ENCODE measurements around the gene KRT35. TPM values are rescaled to one million over a fixed set of nuclear protein-coding genes. Genes with fewer than 3 reads are reported as not detected.

Gene KRT35
- total and polyA plus RNA-seq, 2 experiments from 2014 or later: not detected

GRCh38 chr17:41463746-41464145, 17.2 kb downstream of the KRT35 start:
- Histone ChIP-seq H3K27ac (ENCODE audit: low read depth) (no peak overlapping the region), H3K27me3 (ENCODE audit: insufficient read depth) (no peaks in the 10 kb centered on the region), H2AFZ (no peak overlapping the region), H3K9me2 (ENCODE audit: insufficient read depth) (0 out of 2 replicates have a peak, but pooled peaks cover 7% of the 10 kb centered on the region), H3K79me2 (replicated peaks; ENCODE audit: insufficient read depth) (no peaks in the 10 kb centered on the region), H3K36me3 (ENCODE audit: insufficient read depth) (no peaks in the 10 kb centered on the region), H4K20me1 (replicated peaks; ENCODE audit: insufficient read depth) (no peaks in the 10 kb centered on the region), H3F3A (replicated peaks; ENCODE audit: low read depth) (no peaks in the 10 kb centered on the region), H3K4me2 (no peak overlapping the region), H3K4me3 (no peak overlapping the region), H3K4me1 (ENCODE audit: insufficient read depth) (no peaks in the 10 kb centered on the region)
- TF ChIP-seq NANOG (IDR thresholded peaks at IDR 0.05; ENCODE audit: borderline replicate concordance) (no peak), JUNB (IDR thresholded peaks at IDR 0.05; ENCODE audit: unreplicated experiment) (no peak), POLR2AphosphoS5 (IDR thresholded peaks at IDR 0.05; ENCODE audit: low read depth) (no peak), REST (IDR thresholded peaks at IDR 0.05; ENCODE audit: unreplicated experiment) (no peak), STAT1 (IDR thresholded peaks at IDR 0.05; ENCODE audit: unreplicated experiment) (no peak), CTCF (conservative IDR thresholded peaks at IDR 0.05; ENCODE audit: low read depth in 2 of 2) (no peak), ZNF114 (CRISPR knock-in tag; IDR thresholded peaks at IDR 0.05) (no peak), EZH2 (IDR thresholded peaks at IDR 0.05; ENCODE audit: low read depth, unreplicated experiment) (no peak), ZNF331 (CRISPR knock-in tag; IDR thresholded peaks at IDR 0.05; ENCODE audit: low read depth) (no peak), ZNF462 (CRISPR knock-in tag; IDR thresholded peaks at IDR 0.05) (no peak), CREB1 (CRISPR knock-in tag; IDR thresholded peaks at IDR 0.05; ENCODE audit: low read depth) (no peak), ETS1 (IDR thresholded peaks at IDR 0.05) (no peak), EZH2phosphoT487 (IDR thresholded peaks at IDR 0.05; ENCODE audit: unreplicated experiment) (no peak)
- H3K4me3 Mint-ChIP-seq: no peak overlapping the region
- ATAC-seq: no peak
- no peak for DNase-seq (ENCODE audit: low spot score)
- peaks cover 6% of the 10 kb centered on the region; the same call in 2 of the 3 replicates for H3K9me3 Mint-ChIP-seq
- H3K4me1 Mint-ChIP-seq: no peaks in the 10 kb centered on the region
- no peak overlapping the region for H3K27ac Mint-ChIP-seq
- H3K27me3 Mint-ChIP-seq (ENCODE audit: insufficient read depth, low read depth, poor library complexity): peaks cover 5% of the 10 kb centered on the region
- no peaks in the 10 kb centered on the region for H3K36me3 Mint-ChIP-seq (ENCODE audit: low read depth)

Measured in GM23338 (cell line).